Measurements from ENCODE around the gene P2RX7. TPM values are rescaled to one million over a fixed set of nuclear protein-coding genes. Genes with fewer than 3 reads are reported as not detected.

Gene P2RX7
- total RNA-seq, 4 donors from 2014 or later = 1.6 to 2.7 (median 2.2) TPM

- Histone ChIP-seq H3K9me3 (no peaks in the 10 kb centered on the region), H3K4me1 (peaks cover 8 to 32% (median 17%) of the 10 kb centered on the region in 3 donors), H3K27me3 (no peaks in the 10 kb centered on the region), H3K36me3 (peaks cover 0 to 13% (median 3%) of the 10 kb centered on the region in 3 donors), H3K27ac (no peak overlapping the region), H3K4me3 (no peak overlapping the region)
- WGBS, 2 donors = 87 to 90% methylated on average over 4 of the region's 4 CpGs
- DNase-seq = no peak
- intact Hi-C loops (cut with DNase I) = no loop called here
- TF ChIP-seq CTCF (IDR thresholded peaks at IDR 0.05) (no peak), POLR2A (IDR thresholded peaks at IDR 0.05) (no peak)
Measured at GRCh38 chr12:121216102-121216501, 83.4 kb downstream of the P2RX7 start.

- H3K27ac ChIP-seq = no peak overlapping the region
- WGBS, 2 donors = 73 to 94% methylated on average over 7 to 8 of the region's 8 CpGs
- TF ChIP-seq POLR2A (IDR thresholded peaks at IDR 0.05) (no peak), CTCF (IDR thresholded peaks at IDR 0.05) (no peak)
Measured at GRCh38 chr12:121217063-121217462, 84.4 kb downstream of the P2RX7 start.

GRCh38 chr12:121217761-121218160 is 85.1 kb downstream of the P2RX7 start:
- no peaks in the 10 kb centered on the region for H3K9me3 ChIP-seq
- WGBS, 2 donors = 94 to 96% methylated on average over 5 of the region's 5 CpGs
- H3K27ac ChIP-seq = no peak overlapping the region
- no peak for TF ChIP-seq CTCF (IDR thresholded peaks at IDR 0.05)
- TF ChIP-seq POLR2A (IDR thresholded peaks at IDR 0.05) = no peak
- intact Hi-C loops (cut with DNase I) = no loop called here
- no peak for DNase-seq
- peaks cover 8 to 26% (median 14%) of the 10 kb centered on the region in 3 donors for H3K4me1 ChIP-seq
- peaks cover 0 to 21% (median 3%) of the 10 kb centered on the region in 3 donors for H3K36me3 ChIP-seq
- H3K27me3 ChIP-seq = no peaks in the 10 kb centered on the region
- no peak overlapping the region for H3K4me3 ChIP-seq

More at GRCh38 chr12:121217063-121217462, 84.4 kb downstream of the P2RX7 start:
- H3K27me3 ChIP-seq = no peaks in the 10 kb centered on the region
- intact Hi-C loops (cut with DNase I) = no loop called here
- no peak for DNase-seq
- peaks cover 0 to 19% (median 3%) of the 10 kb centered on the region in 3 donors for H3K36me3 ChIP-seq
- no peak overlapping the region for H3K4me3 ChIP-seq
- H3K9me3 ChIP-seq = no peaks in the 10 kb centered on the region
- H3K4me1 ChIP-seq = peaks cover 8 to 26% (median 14%) of the 10 kb centered on the region in 3 donors

- 85 to 89% methylated on average over 15 to 18 of the region's 18 CpGs for WGBS, 2 donors
- intact Hi-C loops (cut with DNase I) = no loop called here
- peaks cover 8 to 25% (median 14%) of the 10 kb centered on the region in 3 donors for H3K4me1 ChIP-seq
- TF ChIP-seq CTCF (IDR thresholded peaks at IDR 0.05) (no peak), POLR2A (IDR thresholded peaks at IDR 0.05) (no peak)
- H3K27ac ChIP-seq = no peak overlapping the region
- H3K27me3 ChIP-seq = no peaks in the 10 kb centered on the region
- no peak overlapping the region for H3K4me3 ChIP-seq
- no peaks in the 10 kb centered on the region for H3K9me3 ChIP-seq
- no peak for DNase-seq
- H3K36me3 ChIP-seq = peaks cover 0 to 31% (median 3%) of the 10 kb centered on the region in 3 donors
Measured at GRCh38 chr12:121218588-121219352, 86.1 kb downstream of the P2RX7 start.

- intact Hi-C loops (cut with DNase I) = no loop called here
- Histone ChIP-seq H3K36me3 (peaks cover 0 to 33% (median 3%) of the 10 kb centered on the region in 3 donors), H3K4me1 (peaks cover 5 to 26% (median 10%) of the 10 kb centered on the region in 3 donors), H3K4me3 (no peak overlapping the region), H3K27me3 (no peaks in the 10 kb centered on the region), H3K27ac (no peak overlapping the region), H3K9me3 (no peaks in the 10 kb centered on the region)
- WGBS, 2 donors = 97 to 100% methylated on average over 1 to 3 of the region's 3 CpGs
- DNase-seq = no peak
- TF ChIP-seq POLR2A (IDR thresholded peaks at IDR 0.05) (no peak), CTCF (IDR thresholded peaks at IDR 0.05) (no peak)
Measured at GRCh38 chr12:121219353-121219986, 86.8 kb downstream of the P2RX7 start.
